Liver (tissue), 9 donors: ENCODE measurements around the gene BTK. TPM values are rescaled to one million over a fixed set of nuclear protein-coding genes. Genes with fewer than 3 reads are reported as not detected.

Source experiments
- DNase-seq: peaks from one replicate; pipeline ENCODE4 v3.0.0-alpha.2; 2017; ENCODE audit warnings: low spot score
- H3K27ac ChIP-seq, 2 donors: one replicate each; pipeline ENCODE4 v1.7.0; 2013; ENCODE audit warnings: inconsistent platforms in 2 of 2, low read length in 2 of 2, control low read depth in 1 of 2, low read depth in 1 of 2, mild to moderate bottlenecking in 1 of 2
- H3K27me3 ChIP-seq, 4 donors: one replicate each; pipeline versions ENCODE4 v1.6.1 to v1.7.0; 2013; ENCODE audit warnings: low read length in 3 of 4, inconsistent platforms in 1 of 4, mild to moderate bottlenecking in 1 of 4, moderate library complexity in 1 of 4; ENCODE audit not compliant: control insufficient read depth in 4 of 4, insufficient read depth in 4 of 4
- H3K36me3 ChIP-seq, 4 donors: one replicate each; pipeline versions ENCODE4 v1.6.1 to v1.7.0; 2013; ENCODE audit warnings: low read length in 3 of 4, mild to moderate bottlenecking in 3 of 4, low read depth in 1 of 4, moderate library complexity in 1 of 4; ENCODE audit not compliant: control insufficient read depth in 4 of 4, insufficient read depth in 3 of 4
- H3K4me1 ChIP-seq, 4 donors: one replicate each; pipeline versions ENCODE4 v1.6.1 to v1.7.0; 2013; ENCODE audit warnings: low read length in 3 of 4, mild to moderate bottlenecking in 3 of 4, moderate library complexity in 1 of 4; ENCODE audit not compliant: control insufficient read depth in 4 of 4, insufficient read depth in 4 of 4
- H3K4me3 ChIP-seq, 3 donors: one replicate each; pipeline versions ENCODE4 v1.6.1 to v1.7.0; 2013; ENCODE audit warnings: low read length in 3 of 3, control low read depth in 1 of 3, low read depth in 1 of 3, mild to moderate bottlenecking in 1 of 3
- H3K9ac ChIP-seq, 2 donors: one replicate each; pipeline ENCODE4 v1.7.0; 2013; ENCODE audit warnings: low read length in 2 of 2, mild to moderate bottlenecking in 2 of 2, moderate library complexity in 2 of 2, control low read depth in 1 of 2, low read depth in 1 of 2
- H3K9me3 ChIP-seq, 4 donors: one replicate each; pipeline versions ENCODE4 v1.6.1 to v1.7.0; 2013; ENCODE audit warnings: low read length in 3 of 4; ENCODE audit not compliant: control insufficient read depth in 4 of 4
- EGR1 ChIP-seq, 2 donors: IDR thresholded peaks; 2 replicates each; pipeline ENCODE4 v1.6.1; 2016 to 2018; ENCODE audit warnings: antibody characterized with exemption in 2 of 2, low read depth in 2 of 2
- FOXA1 ChIP-seq: IDR thresholded peaks from 2 replicates; pipeline ENCODE4 v1.6.1; 2016; ENCODE audit warnings: antibody characterized with exemption
- FOXA2 ChIP-seq: IDR thresholded peaks from 2 replicates; pipeline ENCODE4 v1.6.1; 2016; ENCODE audit warnings: antibody characterized with exemption
- GABPA ChIP-seq, 2 donors: IDR thresholded peaks in 1 of 2; conservative IDR thresholded peaks in 1 of 2; 2 replicates each; pipeline ENCODE4 v1.6.1; 2016; ENCODE audit warnings: antibody characterized with exemption in 2 of 2, mild to moderate bottlenecking in 1 of 2, moderate library complexity in 1 of 2
- HNF4G ChIP-seq: IDR thresholded peaks from 2 replicates; pipeline ENCODE4 v1.6.1; 2016; ENCODE audit warnings: antibody characterized with exemption
- JUND ChIP-seq, 2 donors: IDR thresholded peaks; 2 replicates each; pipeline ENCODE4 v1.6.1; 2016; ENCODE audit warnings: antibody characterized with exemption in 2 of 2
- NR2F2 ChIP-seq: IDR thresholded peaks from 2 replicates; pipeline ENCODE4 v1.6.1; 2016; ENCODE audit warnings: antibody characterized with exemption
- RAD21 ChIP-seq, 2 donors: IDR thresholded peaks; 2 replicates each; pipeline ENCODE4 v1.6.1; 2016; ENCODE audit warnings: antibody characterized with exemption in 2 of 2, mild to moderate bottlenecking in 2 of 2
- SP1 ChIP-seq: IDR thresholded peaks from 2 replicates; pipeline ENCODE4 v1.6.1; 2018; ENCODE audit warnings: antibody characterized with exemption, mild to moderate bottlenecking
- TAF1 ChIP-seq: conservative IDR thresholded peaks from 2 replicates; pipeline ENCODE4 v1.6.1; 2016; ENCODE audit warnings: antibody characterized with exemption, mild to moderate bottlenecking
- YY1 ChIP-seq: IDR thresholded peaks from 2 replicates; pipeline ENCODE4 v1.6.1; 2016; ENCODE audit warnings: antibody characterized with exemption, mild to moderate bottlenecking
- WGBS: extraction: QIAGEN DNeasy Blood & Tissue Kit; methylation state at CpG from one replicate; pipeline ENCODE4 v1.1.7; 2013; 5-methylcytosine and 5-hydroxymethylcytosine counted together
- polyA plus RNA-seq, 2 donors: library from polyadenylated mRNA; stranded (reverse) in 1 of 2; unstranded in 1 of 2; fragments of 200-250 nt in 1 of 2; fragments of >200 nt in 1 of 2; fragmentation: Nextera tagmentation in 1 of 2; extraction: Ambion mirVana in 1 of 2; gene quantifications; one replicate each; pipeline versions ENCODE4 v1.2.1 to v1.2.3, GENCODE V29; 2013 to 2015
- total RNA-seq, 2 donors: library from RNA; depleted of rRNA; stranded (reverse); fragments of >200 nt; gene quantifications; one replicate each; pipeline ENCODE4 v1.2.3, GENCODE V29; 2014
- TF ChIP-seq, protein P1 (sequence below): fragments of 150-350 bp; IDR thresholded peaks from 2 replicates; pipeline ENCODE4 v1.5.1; 2017; ENCODE audit warnings: improper control_type of control experiment, low read depth, low read length; ENCODE audit not compliant: missing input control
- TF ChIP-seq, protein P2 (sequence below): IDR thresholded peaks from 2 replicates; pipeline ENCODE4 v1.6.1; 2016; ENCODE audit warnings: antibody characterized with exemption, mild to moderate bottlenecking
- TF ChIP-seq, protein P3 (sequence below): IDR thresholded peaks from 2 replicates; pipeline ENCODE4 v1.6.1; 2016; ENCODE audit warnings: antibody characterized with exemption
- TF ChIP-seq, protein P4 (sequence below): IDR thresholded peaks from 2 replicates; pipeline ENCODE4 v1.6.1; 2016; ENCODE audit warnings: antibody characterized with exemption
- TF ChIP-seq, protein P5 (sequence below): IDR thresholded peaks from 2 replicates; pipeline ENCODE4 v1.6.1; 2016; ENCODE audit warnings: antibody characterized with exemption
- donor health status: healthy.
- donor health status: healthy.
- donor health status: healthy.
- donor health status: healthy.
- donor health status: healthy.

Gene BTK
- total and polyA plus RNA-seq, 4 donors = 0.99 to 22.6 (median 2.3) TPM

DNA sequence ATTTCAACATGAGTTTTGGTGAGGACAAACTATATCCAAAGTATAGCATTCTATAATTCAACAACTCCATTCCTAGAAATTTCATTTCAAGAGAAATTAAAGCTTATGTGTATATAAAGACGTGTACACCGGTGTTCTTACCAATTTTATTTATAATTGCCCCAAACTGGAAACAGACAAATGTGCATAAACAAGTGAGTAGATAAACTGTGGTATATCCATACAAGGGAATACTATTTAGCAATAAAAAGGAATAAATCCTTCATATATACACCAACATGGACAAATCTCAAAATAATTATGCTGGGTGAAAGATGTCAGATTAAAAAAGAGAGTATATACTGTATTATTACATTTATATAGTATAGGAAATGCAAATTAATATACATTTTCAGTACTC is 42.0 kb upstream of the BTK start:
- 95% methylated on average over 2 of the region's 2 CpGs for WGBS
- TF ChIP-seq, protein P1, sequence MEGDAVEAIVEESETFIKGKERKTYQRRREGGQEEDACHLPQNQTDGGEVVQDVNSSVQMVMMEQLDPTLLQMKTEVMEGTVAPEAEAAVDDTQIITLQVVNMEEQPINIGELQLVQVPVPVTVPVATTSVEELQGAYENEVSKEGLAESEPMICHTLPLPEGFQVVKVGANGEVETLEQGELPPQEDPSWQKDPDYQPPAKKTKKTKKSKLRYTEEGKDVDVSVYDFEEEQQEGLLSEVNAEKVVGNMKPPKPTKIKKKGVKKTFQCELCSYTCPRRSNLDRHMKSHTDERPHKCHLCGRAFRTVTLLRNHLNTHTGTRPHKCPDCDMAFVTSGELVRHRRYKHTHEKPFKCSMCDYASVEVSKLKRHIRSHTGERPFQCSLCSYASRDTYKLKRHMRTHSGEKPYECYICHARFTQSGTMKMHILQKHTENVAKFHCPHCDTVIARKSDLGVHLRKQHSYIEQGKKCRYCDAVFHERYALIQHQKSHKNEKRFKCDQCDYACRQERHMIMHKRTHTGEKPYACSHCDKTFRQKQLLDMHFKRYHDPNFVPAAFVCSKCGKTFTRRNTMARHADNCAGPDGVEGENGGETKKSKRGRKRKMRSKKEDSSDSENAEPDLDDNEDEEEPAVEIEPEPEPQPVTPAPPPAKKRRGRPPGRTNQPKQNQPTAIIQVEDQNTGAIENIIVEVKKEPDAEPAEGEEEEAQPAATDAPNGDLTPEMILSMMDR = no peak
- no peak for TF ChIP-seq RAD21 (IDR thresholded peaks at IDR 0.05)
- no peak for TF ChIP-seq EGR1 (IDR thresholded peaks at IDR 0.05; ENCODE audit: low read depth in 2 of 2)
- TF ChIP-seq, protein P2, sequence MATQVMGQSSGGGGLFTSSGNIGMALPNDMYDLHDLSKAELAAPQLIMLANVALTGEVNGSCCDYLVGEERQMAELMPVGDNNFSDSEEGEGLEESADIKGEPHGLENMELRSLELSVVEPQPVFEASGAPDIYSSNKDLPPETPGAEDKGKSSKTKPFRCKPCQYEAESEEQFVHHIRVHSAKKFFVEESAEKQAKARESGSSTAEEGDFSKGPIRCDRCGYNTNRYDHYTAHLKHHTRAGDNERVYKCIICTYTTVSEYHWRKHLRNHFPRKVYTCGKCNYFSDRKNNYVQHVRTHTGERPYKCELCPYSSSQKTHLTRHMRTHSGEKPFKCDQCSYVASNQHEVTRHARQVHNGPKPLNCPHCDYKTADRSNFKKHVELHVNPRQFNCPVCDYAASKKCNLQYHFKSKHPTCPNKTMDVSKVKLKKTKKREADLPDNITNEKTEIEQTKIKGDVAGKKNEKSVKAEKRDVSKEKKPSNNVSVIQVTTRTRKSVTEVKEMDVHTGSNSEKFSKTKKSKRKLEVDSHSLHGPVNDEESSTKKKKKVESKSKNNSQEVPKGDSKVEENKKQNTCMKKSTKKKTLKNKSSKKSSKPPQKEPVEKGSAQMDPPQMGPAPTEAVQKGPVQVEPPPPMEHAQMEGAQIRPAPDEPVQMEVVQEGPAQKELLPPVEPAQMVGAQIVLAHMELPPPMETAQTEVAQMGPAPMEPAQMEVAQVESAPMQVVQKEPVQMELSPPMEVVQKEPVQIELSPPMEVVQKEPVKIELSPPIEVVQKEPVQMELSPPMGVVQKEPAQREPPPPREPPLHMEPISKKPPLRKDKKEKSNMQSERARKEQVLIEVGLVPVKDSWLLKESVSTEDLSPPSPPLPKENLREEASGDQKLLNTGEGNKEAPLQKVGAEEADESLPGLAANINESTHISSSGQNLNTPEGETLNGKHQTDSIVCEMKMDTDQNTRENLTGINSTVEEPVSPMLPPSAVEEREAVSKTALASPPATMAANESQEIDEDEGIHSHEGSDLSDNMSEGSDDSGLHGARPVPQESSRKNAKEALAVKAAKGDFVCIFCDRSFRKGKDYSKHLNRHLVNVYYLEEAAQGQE = no peak
- TF ChIP-seq HNF4G = no peak
- TF ChIP-seq, protein P3, sequence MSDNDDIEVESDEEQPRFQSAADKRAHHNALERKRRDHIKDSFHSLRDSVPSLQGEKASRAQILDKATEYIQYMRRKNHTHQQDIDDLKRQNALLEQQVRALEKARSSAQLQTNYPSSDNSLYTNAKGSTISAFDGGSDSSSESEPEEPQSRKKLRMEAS = no peak
- TF ChIP-seq SP1 = no peak
- TF ChIP-seq, protein P4, sequence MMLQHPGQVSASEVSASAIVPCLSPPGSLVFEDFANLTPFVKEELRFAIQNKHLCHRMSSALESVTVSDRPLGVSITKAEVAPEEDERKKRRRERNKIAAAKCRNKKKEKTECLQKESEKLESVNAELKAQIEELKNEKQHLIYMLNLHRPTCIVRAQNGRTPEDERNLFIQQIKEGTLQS = no peak
- no peak for TF ChIP-seq GABPA (IDR thresholded peaks at IDR 0.05 in 1 of 2, conservative IDR thresholded peaks at IDR 0.05 in 1 of 2)
- TF ChIP-seq FOXA1 = no peak
- no peak for TF ChIP-seq FOXA2
- no peak for TF ChIP-seq TAF1
- no peak for TF ChIP-seq JUND (IDR thresholded peaks at IDR 0.05)

DNA sequence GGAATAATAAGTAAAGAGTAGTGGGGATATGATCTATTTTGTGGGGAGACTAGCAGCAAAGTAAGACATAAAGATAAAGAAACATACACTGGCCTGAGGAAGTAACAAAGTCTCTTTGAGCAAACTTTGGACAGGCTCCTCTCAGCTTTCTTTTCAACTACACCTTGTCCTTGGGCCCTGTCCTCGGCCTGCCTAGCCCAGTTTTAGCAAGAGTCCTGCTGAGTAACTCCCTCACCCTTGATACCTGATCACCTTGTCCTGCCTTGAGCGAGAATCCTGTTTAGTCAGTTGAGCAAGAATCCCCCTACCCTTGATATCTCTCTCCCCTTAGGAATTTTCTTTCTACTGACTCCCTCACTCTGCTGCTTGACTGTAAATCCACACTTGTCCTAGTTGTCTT is 33.5 kb upstream of the BTK start:
- Histone ChIP-seq H3K9me3 (no peaks in the 10 kb centered on the region), H3K36me3 (peaks cover 0 to 4% (median 0%) of the 10 kb centered on the region in 4 donors), H3K4me1 (peaks cover 0 to 2% (median 0%) of the 10 kb centered on the region in 4 donors), H3K9ac (no peak overlapping the region), H3K27ac (no peak overlapping the region), H3K4me3 (no peak overlapping the region), H3K27me3 (no peaks in the 10 kb centered on the region)
- 95% methylated on average over 2 of the region's 2 CpGs for WGBS
- no peak for DNase-seq
- TF ChIP-seq, protein P1 = no peak
- TF ChIP-seq GABPA (IDR thresholded peaks at IDR 0.05 in 1 of 2, conservative IDR thresholded peaks at IDR 0.05 in 1 of 2) (no peak), RAD21 (IDR thresholded peaks at IDR 0.05) (no peak), HNF4G (no peak), FOXA2 (no peak), NR2F2 (no peak), TAF1 (no peak), JUND (IDR thresholded peaks at IDR 0.05) (no peak), FOXA1 (no peak), YY1 (no peak), EGR1 (IDR thresholded peaks at IDR 0.05; ENCODE audit: low read depth in 2 of 2) (no peak)
- TF ChIP-seq, protein P2 = no peak
- TF ChIP-seq, protein P4 = no peak
- TF ChIP-seq, protein P5, sequence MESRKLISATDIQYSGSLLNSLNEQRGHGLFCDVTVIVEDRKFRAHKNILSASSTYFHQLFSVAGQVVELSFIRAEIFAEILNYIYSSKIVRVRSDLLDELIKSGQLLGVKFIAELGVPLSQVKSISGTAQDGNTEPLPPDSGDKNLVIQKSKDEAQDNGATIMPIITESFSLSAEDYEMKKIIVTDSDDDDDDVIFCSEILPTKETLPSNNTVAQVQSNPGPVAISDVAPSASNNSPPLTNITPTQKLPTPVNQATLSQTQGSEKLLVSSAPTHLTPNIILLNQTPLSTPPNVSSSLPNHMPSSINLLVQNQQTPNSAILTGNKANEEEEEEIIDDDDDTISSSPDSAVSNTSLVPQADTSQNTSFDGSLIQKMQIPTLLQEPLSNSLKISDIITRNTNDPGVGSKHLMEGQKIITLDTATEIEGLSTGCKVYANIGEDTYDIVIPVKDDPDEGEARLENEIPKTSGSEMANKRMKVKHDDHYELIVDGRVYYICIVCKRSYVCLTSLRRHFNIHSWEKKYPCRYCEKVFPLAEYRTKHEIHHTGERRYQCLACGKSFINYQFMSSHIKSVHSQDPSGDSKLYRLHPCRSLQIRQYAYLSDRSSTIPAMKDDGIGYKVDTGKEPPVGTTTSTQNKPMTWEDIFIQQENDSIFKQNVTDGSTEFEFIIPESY = no peak
- TF ChIP-seq, protein P3 = no peak

More for the DNA sequence above, 42.0 kb upstream of the BTK start:
- Histone ChIP-seq H3K9me3 (peaks cover 0 to 3% (median 0%) of the 10 kb centered on the region in 4 donors), H3K36me3 (peaks cover 0 to 25% (median 8%) of the 10 kb centered on the region in 4 donors), H3K27me3 (no peaks in the 10 kb centered on the region), H3K9ac (no peak overlapping the region), H3K4me3 (no peak overlapping the region), H3K27ac (no peak overlapping the region), H3K4me1 (no peaks in the 10 kb centered on the region)
- DNase-seq = no peak
